HepG2 (cell line): ENCODE measurements around the gene INTS1. TPM values are rescaled to one million over a fixed set of nuclear protein-coding genes. Genes with fewer than 3 reads are reported as not detected.

Experiments used
- ATAC-seq: fragments of 200-7000 bp; cut with Tn5 transposase; 3 replicates; pipeline ENCODE4 v1.9.1; 2020; ENCODE audit warnings: mild to moderate bottlenecking, moderate library complexity
- BruUV-seq: library from RNA; stranded (reverse); fragments of 400-500 nt; replicated peaks from 2 replicates; lab custom pipeline; 2021; lab: Mats Ljungman, UMichigan
- CTCF ChIA-PET: fragments of 300-600 bp; formaldehyde crosslinking; extraction: SDS; loops from one replicate; lab custom pipeline; 2021; ENCODE audit warnings: low total read pairs, inconsistent platforms, low intra/inter-chr PET ratio; lab: Yijun Ruan, JAX
- POLR2A ChIA-PET: fragments of 350-600 bp; sonication (Branson Sonifier 250); formaldehyde crosslinking; loops from one replicate; lab custom pipeline; 2020; ENCODE audit warnings: antibody characterized with exemption, inconsistent platforms; lab: Yijun Ruan, JAX
- DNase-seq: peaks from one replicate; pipeline ENCODE4 v3.0.0-alpha.2; 2015; ENCODE audit warnings: low spot score
- FAIRE-seq: peaks from 3 replicates; lab custom pipeline; 2011; peaks lifted over from hg19 to GRCh38; lab: Jason Lieb, UNC
- H2AFZ ChIP-seq: one replicate; pipeline ENCODE4 v1.6.1; 2011; ENCODE audit warnings: low read length, inconsistent platforms
- H3K27ac ChIP-seq: fragments of 300-600 bp; 3 replicates; pipeline ENCODE4 v1.8.0; 2011; ENCODE audit warnings: mixed run types, mild to moderate bottlenecking, mixed read lengths, low read length, inconsistent platforms; ENCODE audit not compliant: insufficient read depth; ENCODE audit errors: extremely low read length
- H3K27me3 ChIP-seq, 2 experiments: fragments of 200-600 bp in 1 of 2; 2 replicates in 1 of 2; 3 replicates in 1 of 2; pipeline versions ENCODE4 v1.6.0 to v1.8.0; 2011; ENCODE audit warnings: low read length in 2 of 2, mild to moderate bottlenecking in 2 of 2, moderate library complexity in 2 of 2, inconsistent platforms in 1 of 2; ENCODE audit not compliant: insufficient read depth in 2 of 2, control insufficient read depth in 1 of 2
- H3K36me3 ChIP-seq, 2 experiments: fragments of 200-600 bp in 1 of 2; replicated peaks in 1 of 2; 2 replicates in 1 of 2; 3 replicates in 1 of 2; pipeline versions ENCODE4 v1.5.1 to v1.8.0; 2011; ENCODE audit warnings: low read length in 2 of 2, inconsistent platforms in 1 of 2; ENCODE audit not compliant: insufficient read depth in 2 of 2, control insufficient read depth in 1 of 2
- H3K4me1 ChIP-seq: 2 replicates; pipeline ENCODE4 v1.5.1; 2012; ENCODE audit warnings: low read length, inconsistent platforms; ENCODE audit not compliant: insufficient read depth
- H3K4me2 ChIP-seq: 2 replicates; pipeline ENCODE4 v1.6.0; 2011; ENCODE audit warnings: low read depth, low read length, inconsistent platforms
- H3K4me3 ChIP-seq, 3 experiments: fragments of 200-600 bp in 1 of 3; sonication (generic), shearing (Covaris generic) in 1 of 3; replicated peaks in 1 of 3; 2 replicates each; pipeline ENCODE4 v1.5.1; 2011 to 2016; ENCODE audit warnings: low read length in 3 of 3, inconsistent platforms in 2 of 3, low read depth in 2 of 3, mild to moderate bottlenecking in 2 of 3, control low read depth in 1 of 3, mixed read lengths in 1 of 3; ENCODE audit not compliant: insufficient read depth in 1 of 3
- H3K79me2 ChIP-seq: one replicate; pipeline ENCODE4 v1.6.1; 2011; ENCODE audit warnings: low read length, inconsistent platforms; ENCODE audit not compliant: insufficient read depth
- H3K9ac ChIP-seq: 2 replicates; pipeline ENCODE4 v1.6.0; 2011; ENCODE audit warnings: mild to moderate bottlenecking, low read depth, low read length, inconsistent platforms; ENCODE audit not compliant: insufficient read depth
- H3K9me3 ChIP-seq: 2 replicates; pipeline ENCODE4 v1.5.1; 2012; ENCODE audit warnings: mild to moderate bottlenecking, low read length
- H4K20me1 ChIP-seq: 2 replicates; pipeline ENCODE4 v1.6.0; 2011; ENCODE audit warnings: inconsistent platforms, mild to moderate bottlenecking, low read length, moderate library complexity; ENCODE audit not compliant: insufficient read depth
- AKAP8 ChIP-seq: sonication (generic); formaldehyde crosslinking; IDR thresholded peaks from 2 replicates; pipeline ENCODE4 v1.5.1; 2020; ENCODE audit warnings: mild to moderate bottlenecking, missing genetic modification reagents
- HOXA5 ChIP-seq: sonication (generic); formaldehyde crosslinking; IDR thresholded peaks from 2 replicates; pipeline ENCODE4 v1.4.0; 2020; ENCODE audit warnings: missing genetic modification reagents
- KLF15 ChIP-seq: sonication (generic); formaldehyde crosslinking; IDR thresholded peaks from 2 replicates; pipeline ENCODE4 v1.8.1; 2023; ENCODE audit warnings: borderline replicate concordance, mild to moderate bottlenecking, inconsistent platforms, missing genetic modification reagents, mixed read lengths
- SRSF4 ChIP-seq: fragments of 200-400 bp; formaldehyde crosslinking; IDR thresholded peaks from one replicate; pipeline ENCODE4 v1.6.1; 2018; ENCODE audit warnings: mild to moderate bottlenecking, low read depth, low read length, moderate library complexity; ENCODE audit not compliant: poor library complexity, severe bottlenecking
- ZBTB49 ChIP-seq: sonication (generic); formaldehyde crosslinking; IDR thresholded peaks from 2 replicates; pipeline ENCODE4 v1.4.0; 2020; ENCODE audit warnings: missing genetic modification reagents, borderline replicate concordance
- ZFP90 ChIP-seq: sonication (generic); formaldehyde crosslinking; IDR thresholded peaks from 2 replicates; pipeline ENCODE4 v1.8.0; 2022; ENCODE audit warnings: missing genetic modification reagents, mild to moderate bottlenecking, inconsistent platforms, borderline replicate concordance
- ZNF749 ChIP-seq: sonication (generic); formaldehyde crosslinking; IDR thresholded peaks from 2 replicates; pipeline ENCODE4 v1.8.0; 2022; ENCODE audit warnings: mild to moderate bottlenecking, missing genetic modification reagents, moderate library complexity, borderline replicate concordance
- WGBS: methylation state at CpG from one replicate; pipeline ENCODE4 v1.1.6; 2017; ENCODE audit warnings: low lambda C conversion rate; 5-methylcytosine and 5-hydroxymethylcytosine counted together
- in situ Hi-C: cut with HindIII; loops from 2 replicates; pipeline ENCODE4 v1.10.0; 2017; ENCODE audit warnings: low pct_unique_long_range_greater_than_20kb; ENCODE audit not compliant: extremely low pct_ligation_motif_present
- intact Hi-C: fragments of 100-400 bp; cut with micrococcal nuclease; formaldehyde crosslinking; loops from one replicate; pipeline ENCODE4 v1.10.0; 2022; ENCODE audit not compliant: unreplicated experiment
- polyA plus RNA-seq, 8 experiments: library from polyadenylated mRNA; depleted of rRNA in 3 of 8; stranded (reverse) in 7 of 8; unstranded in 1 of 8; fragments of >200 nt; fragmentation: Illumina TruSeq in 4 of 8; extraction: Trizol in 4 of 8; gene quantifications; 2 replicates each; pipeline versions ENCODE4 v1.2.1 to v1.2.3, GENCODE V29; 2011 to 2016; ENCODE audit warnings: low read depth in 4 of 8, missing spikeins in 1 of 8, mixed read lengths in 1 of 8; ENCODE audit not compliant: insufficient read depth in 1 of 8
- total RNA-seq, 5 experiments: library from RNA; depleted of rRNA; stranded (reverse); fragments of >200 nt; fragmentation: Illumina TruSeq; extraction: Trizol; gene quantifications; 2 replicates each; pipeline ENCODE4 v1.2.3, GENCODE V29; 2016; ENCODE audit warnings: low read depth in 1 of 5

The INTS1 gene
- total and polyA plus RNA-seq, 2 of the 13 experiments (the other 11 are each of a cell fraction or from before 2014, with no cell fraction given) = 13.7 to 29.0 TPM

GRCh38 chr7:1463676-1464223 lies 40.4 kb downstream of the INTS1 start:
- no peak overlapping the region for H3K4me2 ChIP-seq

More at GRCh38 chr7:1463676-1464223, 40.4 kb downstream of the INTS1 start:
- peaks cover 61% of the 10 kb centered on the region for H3K4me1 ChIP-seq
- H2AFZ ChIP-seq = no peak overlapping the region
- H3K36me3 ChIP-seq = no peaks in the 10 kb centered on the region
- TF ChIP-seq ZFP90 (CRISPR knock-in tag) (no peak), HOXA5 (CRISPR knock-in tag) (no peak), SRSF4 (no peak), ZNF749 (no peak), AKAP8 (CRISPR knock-in tag) (peak; percentile 49; the same call in 1 of the 2 replicates), ZBTB49 (no peak), KLF15 (no peak)
- intact Hi-C loops (no loop called here), in situ Hi-C loops (no loop called here)
- H3K4me3 ChIP-seq = no peak overlapping the region
- FAIRE-seq (no peak), DNase-seq (no peak), ATAC-seq (no peak)
- no peak overlapping the region for H3K9ac ChIP-seq
- WGBS = 35% methylated on average over 11 of the region's 18 CpGs
- ChIA-PET CTCF (no interaction called here), POLR2A (no interaction called here)
- H3K79me2 ChIP-seq = peaks cover 3% of the 10 kb centered on the region
- no peak overlapping the region for H3K27ac ChIP-seq
- H3K27me3 ChIP-seq = no peaks in the 10 kb centered on the region
- BruUV-seq = no TSS peak
- no peaks in the 10 kb centered on the region for H4K20me1 ChIP-seq
- H3K9me3 ChIP-seq = no peaks in the 10 kb centered on the region
